K562 treated with DMSO at 1 percent for 48 hours (cell line): ENCODE data around the gene CEP43. TPM values are rescaled to one million over a fixed set of nuclear protein-coding genes. Genes with fewer than 3 reads are reported as not detected.

Experiments
- total RNA-seq: library from RNA; unstranded; fragments of 300-600 nt; gene quantifications from 2 replicates; pipeline ENCODE4 v1.2.3, GENCODE V29; 2022; ENCODE audit warnings: low replicate concordance; ENCODE audit errors: extremely low read depth

The CEP43 gene, protein sequence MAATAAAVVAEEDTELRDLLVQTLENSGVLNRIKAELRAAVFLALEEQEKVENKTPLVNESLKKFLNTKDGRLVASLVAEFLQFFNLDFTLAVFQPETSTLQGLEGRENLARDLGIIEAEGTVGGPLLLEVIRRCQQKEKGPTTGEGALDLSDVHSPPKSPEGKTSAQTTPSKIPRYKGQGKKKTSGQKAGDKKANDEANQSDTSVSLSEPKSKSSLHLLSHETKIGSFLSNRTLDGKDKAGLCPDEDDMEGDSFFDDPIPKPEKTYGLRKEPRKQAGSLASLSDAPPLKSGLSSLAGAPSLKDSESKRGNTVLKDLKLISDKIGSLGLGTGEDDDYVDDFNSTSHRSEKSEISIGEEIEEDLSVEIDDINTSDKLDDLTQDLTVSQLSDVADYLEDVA
- not detected in 2 replicates for total RNA-seq

GRCh38 chr6:166999145-166999883, at the start of gene CEP43:
Gene CEP43 (plus strand): TSS chr6:166999397. CDS start chr6:166999413, 16 bp downstream.

GRCh38 chr6:166956444-166957086, 42.6 kb upstream of the CEP43 start, which contains the start of gene RNASET2:
Gene RNASET2 (minus strand): TSS chr6:166956550. CDS start chr6:166956182, 368 bp downstream.

Other genes starting within 250 kb of the CEP43 start
- not detected in 2 replicates for gene RNASET2, start 42.8 kb upstream of the CEP43 start, total RNA-seq
- gene CCR6, start 123.7 kb downstream of the CEP43 start, total RNA-seq, result not detected in 2 replicates
- not detected in 2 replicates for gene GPR31, start 158.6 kb downstream of the CEP43 start, total RNA-seq